KMS-11 (cell line): Measurements from ENCODE around the gene ARHGEF10L.

Experiments
- H2AFZ ChIP-seq: fragments of 200-600 bp; sonication (generic); 2 replicates; pipeline ENCODE4 v1.6.1; 2016; ENCODE audit warnings: antibody characterized with exemption, mixed run types, low read depth
- H3K27ac ChIP-seq: fragments of 200-600 bp; sonication (generic); 2 replicates; pipeline ENCODE4 v1.6.1; 2016; ENCODE audit warnings: mild to moderate bottlenecking, mixed run types
- H3K27me3 ChIP-seq: fragments of 200-600 bp; sonication (generic); 2 replicates; pipeline ENCODE4 v1.6.1; 2017; ENCODE audit warnings: mild to moderate bottlenecking, low read depth, mixed run types, moderate library complexity; ENCODE audit not compliant: insufficient read depth
- H3K36me3 ChIP-seq: fragments of 200-600 bp; sonication (generic); 2 replicates; pipeline ENCODE4 v1.6.1; 2017; ENCODE audit warnings: mild to moderate bottlenecking, mixed run types; ENCODE audit not compliant: insufficient read depth
- H3K4me1 ChIP-seq: fragments of 200-600 bp; sonication (generic); 2 replicates; pipeline ENCODE4 v1.6.1; 2016; ENCODE audit warnings: mild to moderate bottlenecking, low read depth, mixed run types; ENCODE audit not compliant: poor library complexity, severe bottlenecking
- H3K4me2 ChIP-seq: fragments of 200-600 bp; sonication (generic); 2 replicates; pipeline ENCODE4 v1.7.0; 2016; ENCODE audit warnings: mild to moderate bottlenecking, mixed run types
- H3K4me3 ChIP-seq: fragments of 200-600 bp; sonication (generic); IDR thresholded peaks from 2 replicates; pipeline ENCODE4 v1.6.1; 2017; ENCODE audit warnings: low read depth, low read length, mixed read lengths; ENCODE audit not compliant: insufficient read depth
- H3K79me2 ChIP-seq: fragments of 200-600 bp; sonication (generic); 2 replicates; pipeline ENCODE4 v1.6.1; 2016; ENCODE audit warnings: low read depth, mixed run types; ENCODE audit not compliant: insufficient read depth
- H3K9ac ChIP-seq: fragments of 200-600 bp; sonication (generic); 2 replicates; pipeline ENCODE4 v1.6.1; 2016; ENCODE audit warnings: mild to moderate bottlenecking, mixed run types
- H4K20me1 ChIP-seq: fragments of 200-600 bp; sonication (generic); 2 replicates; pipeline ENCODE4 v1.6.1; 2016; ENCODE audit warnings: mild to moderate bottlenecking, mixed run types; ENCODE audit not compliant: insufficient read depth
- TF ChIP-seq, protein P1 (sequence below): fragments of 200-600 bp; sonication (generic); conservative IDR thresholded peaks from 2 replicates; pipeline ENCODE4 v1.6.1; 2017; ENCODE audit warnings: low read depth, mild to moderate bottlenecking, antibody characterized with exemption, low read length, moderate library complexity, mixed read lengths

The ARHGEF10L gene

DNA sequence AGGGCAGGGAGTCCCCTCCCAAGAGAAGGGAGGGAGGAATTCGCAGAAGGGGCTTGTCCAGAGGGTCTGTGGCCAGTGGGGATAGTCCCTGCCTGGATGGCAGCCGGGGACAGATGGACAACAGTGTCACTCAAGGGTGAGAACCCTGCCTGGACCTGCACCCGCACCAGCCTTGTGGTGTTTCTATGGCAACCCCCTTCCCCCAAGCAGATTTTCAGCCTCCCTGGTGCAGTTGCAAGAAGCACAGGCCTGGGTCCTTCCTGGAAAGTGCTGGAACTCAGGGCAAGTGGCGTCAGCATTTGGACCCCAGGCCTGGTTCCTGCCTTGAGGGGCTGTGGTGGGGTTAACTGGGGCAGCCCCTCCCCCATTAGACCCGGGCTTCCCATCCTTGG, 131.8 kb downstream of the ARHGEF10L start:
- Histone ChIP-seq H3K9ac (no peak overlapping the region), H3K27ac (no peak overlapping the region), H3K4me1 (no peaks in the 10 kb centered on the region), H3K27me3 (no peaks in the 10 kb centered on the region; the same call in 1 of the 2 replicates), H4K20me1 (no peaks in the 10 kb centered on the region), H3K4me3 (no peak overlapping the region), H3K79me2 (no peaks in the 10 kb centered on the region), H3K4me2 (no peak overlapping the region), H3K36me3 (no peaks in the 10 kb centered on the region), H2AFZ (no peak overlapping the region)
- TF ChIP-seq, protein P1, sequence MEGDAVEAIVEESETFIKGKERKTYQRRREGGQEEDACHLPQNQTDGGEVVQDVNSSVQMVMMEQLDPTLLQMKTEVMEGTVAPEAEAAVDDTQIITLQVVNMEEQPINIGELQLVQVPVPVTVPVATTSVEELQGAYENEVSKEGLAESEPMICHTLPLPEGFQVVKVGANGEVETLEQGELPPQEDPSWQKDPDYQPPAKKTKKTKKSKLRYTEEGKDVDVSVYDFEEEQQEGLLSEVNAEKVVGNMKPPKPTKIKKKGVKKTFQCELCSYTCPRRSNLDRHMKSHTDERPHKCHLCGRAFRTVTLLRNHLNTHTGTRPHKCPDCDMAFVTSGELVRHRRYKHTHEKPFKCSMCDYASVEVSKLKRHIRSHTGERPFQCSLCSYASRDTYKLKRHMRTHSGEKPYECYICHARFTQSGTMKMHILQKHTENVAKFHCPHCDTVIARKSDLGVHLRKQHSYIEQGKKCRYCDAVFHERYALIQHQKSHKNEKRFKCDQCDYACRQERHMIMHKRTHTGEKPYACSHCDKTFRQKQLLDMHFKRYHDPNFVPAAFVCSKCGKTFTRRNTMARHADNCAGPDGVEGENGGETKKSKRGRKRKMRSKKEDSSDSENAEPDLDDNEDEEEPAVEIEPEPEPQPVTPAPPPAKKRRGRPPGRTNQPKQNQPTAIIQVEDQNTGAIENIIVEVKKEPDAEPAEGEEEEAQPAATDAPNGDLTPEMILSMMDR = no peak

DNA sequence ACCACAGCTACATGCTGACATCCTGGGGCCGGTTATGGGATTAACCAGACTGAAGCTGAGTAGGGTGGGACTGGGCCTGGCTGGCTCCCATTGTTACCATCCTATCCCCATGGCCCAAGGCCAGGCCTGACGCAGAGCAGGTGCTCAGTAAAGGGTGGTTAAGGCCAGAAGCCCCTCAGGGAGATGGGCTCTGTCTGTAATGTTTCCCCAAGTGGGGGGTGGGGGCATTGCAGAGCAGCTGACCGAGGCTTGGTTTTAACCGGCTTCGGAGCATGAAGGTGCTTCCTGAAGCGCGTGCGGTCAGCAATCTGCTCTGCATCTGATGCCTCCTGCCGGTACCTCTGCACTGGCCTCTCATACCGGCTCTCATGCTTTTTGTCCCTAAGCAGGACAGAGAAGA, 132.2 kb downstream of the ARHGEF10L start:
- no peaks in the 10 kb centered on the region for H3K36me3 ChIP-seq
- no peak overlapping the region for H3K27ac ChIP-seq
- H3K27me3 ChIP-seq = no peaks in the 10 kb centered on the region; the same call in 1 of the 2 replicates
- H3K4me1 ChIP-seq = no peaks in the 10 kb centered on the region
- no peak overlapping the region for H3K4me3 ChIP-seq
- no peak overlapping the region for H2AFZ ChIP-seq
- H3K4me2 ChIP-seq = no peak overlapping the region
- H4K20me1 ChIP-seq = no peaks in the 10 kb centered on the region
- TF ChIP-seq, protein P1 = no peak
- H3K9ac ChIP-seq = no peak overlapping the region
- no peaks in the 10 kb centered on the region for H3K79me2 ChIP-seq

DNA sequence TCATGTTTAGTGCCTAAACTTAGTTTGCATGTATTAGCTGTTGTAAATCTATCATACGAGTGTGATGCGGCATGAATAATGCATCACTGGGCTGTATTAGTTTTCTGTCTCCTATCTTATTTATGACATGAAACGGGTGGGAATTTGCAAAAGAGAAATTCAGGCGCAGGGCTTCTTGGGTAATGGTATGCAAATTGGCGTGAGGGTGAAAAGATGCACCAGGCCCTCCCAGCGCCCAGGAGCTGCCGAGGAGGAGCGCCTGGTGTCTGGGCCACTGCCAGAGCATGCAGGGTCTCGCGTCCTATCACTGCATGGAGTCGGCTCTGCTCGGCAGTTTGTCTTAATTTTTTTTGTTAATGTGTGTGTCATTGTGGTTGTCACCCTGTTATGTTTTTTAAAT, 132.7 kb downstream of the ARHGEF10L start:
- no peaks in the 10 kb centered on the region for H3K4me1 ChIP-seq
- no peaks in the 10 kb centered on the region for H3K79me2 ChIP-seq
- no peak overlapping the region for H3K4me3 ChIP-seq
- no peaks in the 10 kb centered on the region for H4K20me1 ChIP-seq
- no peaks in the 10 kb centered on the region; the same call in 1 of the 2 replicates for H3K27me3 ChIP-seq
- H3K27ac ChIP-seq = no peak overlapping the region
- H3K9ac ChIP-seq = no peak overlapping the region
- TF ChIP-seq, protein P1 = no peak
- no peak overlapping the region for H2AFZ ChIP-seq
- H3K36me3 ChIP-seq = no peaks in the 10 kb centered on the region
- H3K4me2 ChIP-seq = no peak overlapping the region

DNA sequence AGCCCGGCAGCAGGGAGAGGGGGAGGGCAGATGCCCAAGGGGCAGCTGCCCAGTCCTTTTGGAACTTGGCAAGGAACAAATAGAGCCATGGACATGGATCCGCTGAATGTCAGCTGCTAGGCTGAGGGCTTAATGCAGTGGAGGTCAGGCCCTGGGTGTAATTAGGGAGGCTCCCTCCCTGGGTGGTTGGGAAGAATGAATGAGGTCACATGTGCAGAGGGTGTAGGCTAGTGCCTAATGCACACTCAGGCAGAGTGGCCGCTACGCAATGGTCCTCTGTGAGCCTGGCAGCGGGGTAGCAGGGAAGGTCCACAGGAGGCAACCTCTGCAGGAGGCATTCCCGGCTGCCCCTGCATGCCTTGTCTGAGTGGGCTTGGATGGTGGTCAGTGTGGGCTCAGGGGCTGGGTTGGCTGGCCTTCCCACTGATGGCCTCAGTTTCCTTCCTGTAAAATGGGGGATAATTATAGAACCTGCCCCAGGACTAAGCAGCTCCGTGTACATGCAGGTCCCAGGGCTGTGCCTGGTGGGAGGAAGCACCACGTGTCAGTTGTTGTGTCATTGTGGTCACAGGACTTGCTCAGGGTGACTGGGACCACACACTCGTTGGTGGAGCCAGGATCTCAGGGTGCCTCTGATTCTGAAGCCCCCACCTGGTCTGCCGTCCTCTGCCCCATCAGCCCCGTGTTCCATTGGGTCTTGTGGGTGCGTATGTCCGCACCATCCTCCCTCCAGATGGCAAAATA, 134.0 kb downstream of the ARHGEF10L start:
- no peak overlapping the region for H3K27ac ChIP-seq
- H3K4me2 ChIP-seq = no peak overlapping the region
- no peaks in the 10 kb centered on the region for H4K20me1 ChIP-seq
- no peaks in the 10 kb centered on the region for H3K79me2 ChIP-seq
- no peak overlapping the region for H3K4me3 ChIP-seq
- TF ChIP-seq, protein P1 = no peak
- no peak overlapping the region for H2AFZ ChIP-seq
- no peaks in the 10 kb centered on the region; the same call in 1 of the 2 replicates for H3K27me3 ChIP-seq
- no peaks in the 10 kb centered on the region for H3K4me1 ChIP-seq
- H3K9ac ChIP-seq = no peak overlapping the region
- no peaks in the 10 kb centered on the region for H3K36me3 ChIP-seq
